BJ (cell line): ENCODE data around the gene GNG12. TPM values are rescaled to one million over a fixed set of nuclear protein-coding genes. Genes with fewer than 3 reads are reported as not detected.

Experiments
- CTCF ChIA-PET: fragments of 350-600 bp; formaldehyde crosslinking; extraction: SDS; loops from one replicate; lab custom pipeline; 2021; ENCODE audit warnings: antibody characterized with exemption, inconsistent platforms; lab: Yijun Ruan, JAX
- POLR2A ChIA-PET: fragments of 300-600 bp; sonication (Branson Sonifier 250); formaldehyde crosslinking; extraction: SDS; loops from one replicate; lab custom pipeline; 2021; ENCODE audit warnings: antibody characterized with exemption; lab: Charles Lee
- DNase-seq: peaks from one replicate; pipeline ENCODE4 v3.0.0-alpha.2; 2011; ENCODE audit warnings: low read depth
- H3K27me3 ChIP-seq: 2 replicates; pipeline ENCODE4 v1.6.0; 2011; ENCODE audit warnings: low read length; ENCODE audit not compliant: control insufficient read depth, insufficient read depth
- H3K36me3 ChIP-seq: 2 replicates; pipeline ENCODE4 v1.5.1; 2011; ENCODE audit warnings: low read length; ENCODE audit not compliant: control insufficient read depth, insufficient read depth
- H3K4me3 ChIP-seq: 2 replicates; pipeline ENCODE4 v1.5.1; 2011; ENCODE audit warnings: low read depth, mild to moderate bottlenecking, control low read depth, low read length
- polyA plus RNA-seq: library from polyadenylated mRNA; depleted of rRNA; stranded (reverse); fragments of >200 nt; gene quantifications from 2 replicates; pipeline ENCODE4 v1.2.3, GENCODE V29; 2011
- TF ChIP-seq, protein P1 (sequence below): IDR thresholded peaks from 2 replicates; pipeline ENCODE4 v1.5.1; 2011; ENCODE audit warnings: low read depth, mild to moderate bottlenecking, control low read depth, inconsistent platforms, low read length, moderate library complexity; ENCODE audit not compliant: insufficient read depth

Gene GNG12
- polyA plus RNA-seq, 1 experiment = 99.6 TPM

DNA sequence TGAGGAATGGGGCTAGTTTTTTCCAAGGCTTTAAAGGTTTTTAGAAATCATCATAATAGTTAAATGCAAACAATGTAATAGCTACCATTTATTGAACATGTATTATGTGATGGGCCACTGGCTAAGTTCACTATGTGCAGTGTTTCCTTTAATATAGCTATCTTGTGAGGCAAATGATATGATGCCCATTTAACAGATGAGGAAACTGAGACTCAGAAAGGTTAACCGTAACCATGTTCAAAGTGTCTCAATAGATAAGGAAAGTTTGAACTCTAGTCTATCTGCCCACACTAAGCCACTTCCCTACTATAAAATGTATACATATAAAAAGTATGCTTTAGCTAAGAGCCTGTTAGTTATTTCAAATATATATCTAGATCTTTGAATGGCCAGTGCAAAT, 64.8 kb downstream of the GNG12 start:
- CTCF ChIA-PET = interaction anchor here (0.6 to 3.4 kb wide), 5 partner anchors 8 to 233 kb away, joined by 3 to 13 read pairs (median 5); no protein-coding TSS in a partner anchor
- no peak overlapping the region for H3K4me3 ChIP-seq
- TF ChIP-seq, protein P1, sequence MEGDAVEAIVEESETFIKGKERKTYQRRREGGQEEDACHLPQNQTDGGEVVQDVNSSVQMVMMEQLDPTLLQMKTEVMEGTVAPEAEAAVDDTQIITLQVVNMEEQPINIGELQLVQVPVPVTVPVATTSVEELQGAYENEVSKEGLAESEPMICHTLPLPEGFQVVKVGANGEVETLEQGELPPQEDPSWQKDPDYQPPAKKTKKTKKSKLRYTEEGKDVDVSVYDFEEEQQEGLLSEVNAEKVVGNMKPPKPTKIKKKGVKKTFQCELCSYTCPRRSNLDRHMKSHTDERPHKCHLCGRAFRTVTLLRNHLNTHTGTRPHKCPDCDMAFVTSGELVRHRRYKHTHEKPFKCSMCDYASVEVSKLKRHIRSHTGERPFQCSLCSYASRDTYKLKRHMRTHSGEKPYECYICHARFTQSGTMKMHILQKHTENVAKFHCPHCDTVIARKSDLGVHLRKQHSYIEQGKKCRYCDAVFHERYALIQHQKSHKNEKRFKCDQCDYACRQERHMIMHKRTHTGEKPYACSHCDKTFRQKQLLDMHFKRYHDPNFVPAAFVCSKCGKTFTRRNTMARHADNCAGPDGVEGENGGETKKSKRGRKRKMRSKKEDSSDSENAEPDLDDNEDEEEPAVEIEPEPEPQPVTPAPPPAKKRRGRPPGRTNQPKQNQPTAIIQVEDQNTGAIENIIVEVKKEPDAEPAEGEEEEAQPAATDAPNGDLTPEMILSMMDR = no peak
- POLR2A ChIA-PET = no interaction called here
- no peak for DNase-seq
- H3K27me3 ChIP-seq = no peaks in the 10 kb centered on the region
- H3K36me3 ChIP-seq = peaks cover 1% of the 10 kb centered on the region; the same call in 1 of the 2 replicates

DNA sequence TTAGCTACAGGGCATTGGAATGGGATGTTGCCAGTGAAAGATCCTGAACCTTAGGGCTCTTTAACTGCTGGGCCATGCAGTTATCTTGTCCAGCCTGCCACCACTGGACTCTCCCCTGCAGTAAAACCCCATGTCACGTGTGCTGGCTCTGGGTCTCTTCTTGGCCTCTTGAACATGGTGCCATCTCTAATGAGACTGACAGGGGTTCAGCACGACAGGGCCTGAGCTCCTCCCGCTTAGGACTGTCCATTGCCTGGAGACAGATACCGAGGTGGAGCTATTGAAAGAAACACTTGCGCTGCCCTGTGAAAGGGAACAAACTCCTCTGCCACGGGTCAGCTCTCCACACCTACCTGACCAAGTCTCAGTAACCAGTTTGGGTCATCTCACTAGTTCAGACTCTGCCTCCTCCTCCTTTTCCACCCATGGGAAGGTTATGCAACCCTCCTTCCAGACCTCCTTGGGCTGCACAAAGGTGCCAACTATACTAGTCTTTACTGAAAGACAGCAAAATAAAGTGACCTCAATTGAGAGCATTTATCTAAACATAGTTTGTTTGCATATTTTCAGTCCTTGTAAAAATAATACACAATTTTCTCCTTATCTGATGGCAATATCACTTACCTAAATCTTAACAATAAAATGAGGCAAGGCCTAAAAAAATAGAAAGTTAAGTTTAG, 66.0 kb downstream of the GNG12 start:
- Histone ChIP-seq H3K36me3 (peaks cover 1% of the 10 kb centered on the region; the same call in 1 of the 2 replicates), H3K4me3 (no peak overlapping the region), H3K27me3 (no peaks in the 10 kb centered on the region)
- ChIA-PET CTCF (interaction anchor here (0.7 to 3.7 kb wide), 28 partner anchors 9 to 353 kb away, joined by 3 to 67 read pairs (median 6); partner anchors contain the start of gene GNG12), POLR2A (no interaction called here)
- DNase-seq = no peak
- TF ChIP-seq, protein P1 = no peak

DNA sequence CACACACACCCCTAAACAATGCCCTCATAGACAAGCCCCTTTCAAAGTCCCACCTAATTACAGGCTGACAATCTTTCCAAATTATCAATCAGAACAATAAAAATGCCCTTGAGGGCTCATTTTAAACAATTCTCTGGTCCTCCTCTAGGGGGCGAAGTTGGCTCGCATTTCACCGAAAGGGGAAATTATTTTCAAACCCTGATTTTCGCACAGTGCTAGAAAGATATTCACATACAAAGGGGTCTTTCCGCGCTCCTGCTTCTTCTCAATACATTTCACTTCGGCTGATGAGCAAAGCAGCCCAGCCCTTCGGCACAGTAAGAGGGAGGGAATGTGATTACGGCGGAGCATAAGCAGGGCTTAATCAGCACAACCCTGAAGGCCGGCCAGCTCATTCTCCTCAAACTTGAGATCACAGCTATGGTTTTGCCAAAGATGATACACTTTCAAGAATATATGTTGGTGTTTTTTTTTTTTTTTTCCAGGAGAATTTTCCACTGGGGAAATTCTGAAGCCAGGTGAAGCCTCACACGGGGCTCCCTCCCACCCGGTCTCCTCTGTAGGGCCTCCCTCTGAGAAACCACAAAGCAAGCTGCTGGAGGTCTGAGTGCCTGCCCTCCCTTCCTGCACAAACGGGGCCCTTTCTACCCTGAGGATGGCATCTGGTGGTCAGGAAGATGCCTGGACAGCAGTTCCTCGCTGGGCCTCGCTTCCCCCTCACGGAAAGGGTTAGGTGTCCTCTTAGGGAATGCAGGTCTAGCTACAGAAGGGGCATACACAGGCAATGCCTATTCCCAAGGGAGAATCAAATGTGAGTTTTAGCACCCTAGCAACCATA, 66.9 kb downstream of the GNG12 start:
- ChIA-PET CTCF (interaction anchor here (0.6 to 3.7 kb wide), 43 partner anchors 8 to 450 kb away, joined by 3 to 67 read pairs (median 5); partner anchors contain the start of gene GNG12), POLR2A (interaction anchor here (0.5 to 0.6 kb wide), 5 partner anchors 21 to 463 kb away, joined by 4 to 14 read pairs (median 7); no protein-coding TSS in a partner anchor)
- TF ChIP-seq, protein P1 = peak; percentile 68
- DNase-seq = peak; percentile 35
- no peaks in the 10 kb centered on the region for H3K27me3 ChIP-seq
- H3K4me3 ChIP-seq = peak overlapping the region; percentile 2; the same call in 1 of the 2 replicates
- peaks cover 1% of the 10 kb centered on the region; the same call in 1 of the 2 replicates for H3K36me3 ChIP-seq

DNA sequence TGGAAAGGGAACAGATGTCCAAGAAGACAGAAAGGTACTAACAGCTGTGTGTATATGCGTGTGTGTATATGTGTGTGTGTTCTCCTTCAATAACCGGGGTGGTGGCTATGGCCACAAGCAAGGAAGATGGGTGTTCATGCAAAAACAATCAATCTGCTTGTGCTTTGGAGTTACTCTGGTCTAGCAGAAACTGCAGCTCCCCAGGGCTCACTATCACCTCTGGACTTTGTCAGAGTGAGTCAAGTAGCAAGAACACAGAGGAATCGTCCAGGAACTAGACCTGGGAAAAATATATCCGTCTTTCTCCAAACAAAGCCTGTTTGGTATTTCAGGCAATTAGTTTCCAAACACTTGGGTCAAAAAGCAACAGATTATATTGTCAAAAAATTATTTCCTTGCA, 68.6 kb downstream of the GNG12 start:
- ChIA-PET POLR2A (no interaction called here), CTCF (interaction anchor here (1.1 to 3.7 kb wide), 12 partner anchors 17 to 235 kb away, joined by 3 to 67 read pairs (median 6); partner anchors contain the start of gene GNG12)
- TF ChIP-seq, protein P1 = no peak
- H3K36me3 ChIP-seq = no peaks in the 10 kb centered on the region
- H3K27me3 ChIP-seq = no peaks in the 10 kb centered on the region
- no peak for DNase-seq
- no peak overlapping the region for H3K4me3 ChIP-seq
